ENCODE measurements around the gene SERPINB4. TPM values are rescaled to one million over a fixed set of nuclear protein-coding genes. Genes with fewer than 3 reads are reported as not detected.

Gene SERPINB4
- total RNA-seq, 2 donors from 2014 or later = 0.51 to 1.1 TPM

GRCh38 chr18:63613420-63613819, 30.6 kb downstream of the SERPINB4 start:
- no peak overlapping the region for H3K27ac ChIP-seq
- intact Hi-C loops (cut with DNase I) = no loop called here
- 95% methylated on average over 4 of the region's 4 CpGs for WGBS
- no peak for TF ChIP-seq POLR2AphosphoS5 (IDR thresholded peaks at IDR 0.05)
- no peak for TF ChIP-seq CTCF (IDR thresholded peaks at IDR 0.05)
- TF ChIP-seq POLR2A (IDR thresholded peaks at IDR 0.05) = no peak
- no peak overlapping the region for H3K4me3 ChIP-seq
- H3K9me3 ChIP-seq = no peaks in the 10 kb centered on the region
- H3K36me3 ChIP-seq = no peaks in the 10 kb centered on the region
- H3K27me3 ChIP-seq (replicated peaks; ENCODE audit: insufficient read depth) = no peaks in the 10 kb centered on the region
- DNase-seq (ENCODE audit: low spot score) = no peak
- no peaks in the 10 kb centered on the region for H3K4me1 ChIP-seq (replicated peaks)

GRCh38 chr18:63606526-63606925, 37.5 kb downstream of the SERPINB4 start:
- no peak overlapping the region for H3K27ac ChIP-seq
- intact Hi-C loops (cut with DNase I) = no loop called here
- no peaks in the 10 kb centered on the region for H3K9me3 ChIP-seq
- H3K36me3 ChIP-seq = no peaks in the 10 kb centered on the region
- TF ChIP-seq CTCF (IDR thresholded peaks at IDR 0.05) = no peak
- H3K4me3 ChIP-seq = no peak overlapping the region
- no peak for DNase-seq (ENCODE audit: low spot score)
- 79% methylated on average over 3 of the region's 3 CpGs for WGBS
- H3K4me1 ChIP-seq (replicated peaks) = no peaks in the 10 kb centered on the region
- no peaks in the 10 kb centered on the region for H3K27me3 ChIP-seq (replicated peaks; ENCODE audit: insufficient read depth)

GRCh38 chr18:63604791-63605567, 39.1 kb downstream of the SERPINB4 start:
- Histone ChIP-seq H3K36me3 (no peaks in the 10 kb centered on the region), H3K9me3 (no peaks in the 10 kb centered on the region), H3K27ac (no peak overlapping the region), H3K4me1 (replicated peaks) (no peaks in the 10 kb centered on the region), H3K27me3 (replicated peaks; ENCODE audit: insufficient read depth) (no peaks in the 10 kb centered on the region), H3K4me3 (no peak overlapping the region)
- DNase-seq (ENCODE audit: low spot score) = no peak
- TF ChIP-seq POLR2AphosphoS5 (IDR thresholded peaks at IDR 0.05) = no peak
- no peak for TF ChIP-seq POLR2A (IDR thresholded peaks at IDR 0.05)
- no peak for TF ChIP-seq CTCF (IDR thresholded peaks at IDR 0.05)
- intact Hi-C loops (cut with DNase I) = no loop called here
- WGBS = 48% methylated on average over 4 of the region's 4 CpGs

GRCh38 chr18:63603772-63604171, 40.3 kb downstream of the SERPINB4 start:
- DNase-seq (ENCODE audit: low spot score) = no peak
- Histone ChIP-seq H3K27ac (no peak overlapping the region), H3K9me3 (no peaks in the 10 kb centered on the region), H3K4me1 (replicated peaks) (no peaks in the 10 kb centered on the region), H3K36me3 (no peaks in the 10 kb centered on the region), H3K27me3 (replicated peaks; ENCODE audit: insufficient read depth) (no peaks in the 10 kb centered on the region), H3K4me3 (no peak overlapping the region)
- no peak for TF ChIP-seq POLR2A (IDR thresholded peaks at IDR 0.05)
- TF ChIP-seq CTCF (IDR thresholded peaks at IDR 0.05) = no peak
- TF ChIP-seq POLR2AphosphoS5 (IDR thresholded peaks at IDR 0.05) = no peak
- WGBS = 47% methylated on average over 1 of the region's 1 CpG
- intact Hi-C loops (cut with DNase I) = no loop called here

- H3K27ac ChIP-seq = no peak overlapping the region
- no peaks in the 10 kb centered on the region for H3K27me3 ChIP-seq (replicated peaks; ENCODE audit: insufficient read depth)
- no peak overlapping the region for H3K4me3 ChIP-seq
- WGBS = 69% methylated on average over 1 of the region's 1 CpG
- DNase-seq (ENCODE audit: low spot score) = no peak
- intact Hi-C loops (cut with DNase I) = no loop called here
- no peaks in the 10 kb centered on the region for H3K4me1 ChIP-seq (replicated peaks)
- no peaks in the 10 kb centered on the region for H3K36me3 ChIP-seq
- H3K9me3 ChIP-seq = no peaks in the 10 kb centered on the region
- no peak for TF ChIP-seq POLR2AphosphoS5 (IDR thresholded peaks at IDR 0.05)
- TF ChIP-seq POLR2A (IDR thresholded peaks at IDR 0.05) = no peak
- TF ChIP-seq CTCF (IDR thresholded peaks at IDR 0.05) = no peak
Measured at GRCh38 chr18:63603355-63603754, 40.7 kb downstream of the SERPINB4 start.
